Measurements from ENCODE around the gene KIFAP3.

Gene KIFAP3

GRCh38 chr1:169974067-169974466, 100.4 kb downstream of the KIFAP3 start:
- DNase-seq, result no peak

- no peak for DNase-seq
Observed at GRCh38 chr1:169970114-169970513, 104.4 kb downstream of the KIFAP3 start.

- no peak for DNase-seq
Observed at GRCh38 chr1:169968174-169968573, 106.3 kb downstream of the KIFAP3 start.

- no peak for DNase-seq
Observed at GRCh38 chr1:169964206-169964605, 110.3 kb downstream of the KIFAP3 start.

- no peak for DNase-seq
Observed at GRCh38 chr1:169959686-169960085, 114.8 kb downstream of the KIFAP3 start.

GRCh38 chr1:169958987-169959386, 115.5 kb downstream of the KIFAP3 start:
- no peak for DNase-seq

- DNase-seq, result no peak
Observed at GRCh38 chr1:169957884-169958283, 116.6 kb downstream of the KIFAP3 start.

- DNase-seq, result no peak
Observed at GRCh38 chr1:169951108-169951507, 123.4 kb downstream of the KIFAP3 start.

GRCh38 chr1:169949139-169949538, 125.4 kb downstream of the KIFAP3 start:
- DNase-seq, result no peak

GRCh38 chr1:169946206-169946605, 128.3 kb downstream of the KIFAP3 start:
- DNase-seq, result no peak

GRCh38 chr1:169945181-169945580, 129.3 kb downstream of the KIFAP3 start:
- no peak for DNase-seq

GRCh38 chr1:169944621-169945020, 129.9 kb downstream of the KIFAP3 start:
- no peak for DNase-seq

- DNase-seq, result no peak
Observed at GRCh38 chr1:169943963-169944526, 130.4 kb downstream of the KIFAP3 start.

GRCh38 chr1:169941982-169942830, 132.3 kb downstream of the KIFAP3 start:
- peak; percentile 49 for DNase-seq

- DNase-seq, result no peak
Observed at GRCh38 chr1:169933984-169934725, 140.3 kb downstream of the KIFAP3 start.

- no peak for DNase-seq
Observed at GRCh38 chr1:169931795-169932231, 142.7 kb downstream of the KIFAP3 start.

GRCh38 chr1:169929210-169929526, 145.3 kb downstream of the KIFAP3 start:
- DNase-seq, result no peak

GRCh38 chr1:169928438-169929209, 145.9 kb downstream of the KIFAP3 start:
- peak; percentile 56 for DNase-seq

- peak; percentile 63 for DNase-seq
Observed at GRCh38 chr1:169925505-169926482, 148.7 kb downstream of the KIFAP3 start.

GRCh38 chr1:169924829-169925228, 149.7 kb downstream of the KIFAP3 start:
- DNase-seq, result no peak

- DNase-seq, result no peak
Observed at GRCh38 chr1:169924063-169924462, 150.4 kb downstream of the KIFAP3 start.

GRCh38 chr1:169921080-169921479, 153.4 kb downstream of the KIFAP3 start:
- no peak for DNase-seq
